ENCODE data around the gene HSPG2.
"Not testable (repeated sequence)": the region's sequence is repeated elsewhere in the genome, so short reads cannot be mapped to it uniquely, and the experiment has no call there.

HSPG2 gene

DNA sequence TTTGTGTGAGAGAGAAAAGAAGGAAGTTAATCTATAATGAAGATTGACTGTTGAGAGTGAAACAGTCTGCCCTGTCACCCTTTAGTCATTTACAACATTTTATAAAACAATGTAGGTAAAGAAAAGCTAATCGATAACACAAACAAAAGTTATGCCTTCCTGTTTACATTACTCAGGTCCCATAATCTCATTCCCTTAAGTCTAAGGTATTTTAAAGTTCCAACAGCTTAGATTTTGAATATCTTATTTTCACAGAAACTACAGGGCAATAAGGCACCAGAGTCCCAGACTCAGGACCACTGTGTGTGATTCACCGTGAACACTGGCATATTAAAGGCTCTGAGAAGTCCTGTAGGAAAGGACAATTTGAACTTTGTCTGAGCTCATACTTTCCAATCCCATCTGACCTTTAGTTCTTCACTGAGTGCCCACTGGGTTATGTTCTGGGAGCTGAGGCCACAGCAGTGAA lies 35.9 kb upstream of the HSPG2 start:
- not testable (repeated sequence) for H4K8ac ChIP-seq (ENCODE audit: low read depth, low read length); H3K14ac ChIP-seq (ENCODE audit: low read length); H3K9me3 ChIP-seq (ENCODE audit: insufficient read depth, low read depth, low read length); H3K4me3 ChIP-seq (ENCODE audit: low read depth, low read length); H3K79me2 ChIP-seq (ENCODE audit: control insufficient read depth, insufficient read depth, low read length, poor library complexity); H3K36me3 ChIP-seq (ENCODE audit: control insufficient read depth in 1 of 2, insufficient read depth in 2 of 2, low read length in 2 of 2); H2BK5ac ChIP-seq (ENCODE audit: low read depth, low read length, poor library complexity); H3K4me2 ChIP-seq (ENCODE audit: low read length); H3K27ac ChIP-seq (ENCODE audit: low read depth, low read length); H3K23ac ChIP-seq (ENCODE audit: low read length); H3K18ac ChIP-seq (ENCODE audit: low read length); H4K91ac ChIP-seq (ENCODE audit: low read depth, low read length); H4K12ac ChIP-seq (ENCODE audit: low read depth, low read length); H3K27me3 ChIP-seq (ENCODE audit: insufficient read depth, low read length); H2BK12ac ChIP-seq (ENCODE audit: low read length); H2AK5ac ChIP-seq (ENCODE audit: low read length); H3K4me1 ChIP-seq (ENCODE audit: control insufficient read depth in 1 of 2, insufficient read depth in 2 of 2, low read length in 2 of 2); H2AFZ ChIP-seq (ENCODE audit: insufficient read depth, low read length, poor library complexity); H3K4ac ChIP-seq (ENCODE audit: low read depth, low read length); H2BK120ac ChIP-seq (ENCODE audit: insufficient read depth, low read length, poor library complexity); DNase-seq; H3K9ac ChIP-seq (ENCODE audit: low read length); H3K79me1 ChIP-seq (ENCODE audit: low read length)
- no CpG with 5 or more reads among the region's 2 CpGs for WGBS (ENCODE audit: extremely low coverage, insufficient coverage, insufficient read length)

DNA sequence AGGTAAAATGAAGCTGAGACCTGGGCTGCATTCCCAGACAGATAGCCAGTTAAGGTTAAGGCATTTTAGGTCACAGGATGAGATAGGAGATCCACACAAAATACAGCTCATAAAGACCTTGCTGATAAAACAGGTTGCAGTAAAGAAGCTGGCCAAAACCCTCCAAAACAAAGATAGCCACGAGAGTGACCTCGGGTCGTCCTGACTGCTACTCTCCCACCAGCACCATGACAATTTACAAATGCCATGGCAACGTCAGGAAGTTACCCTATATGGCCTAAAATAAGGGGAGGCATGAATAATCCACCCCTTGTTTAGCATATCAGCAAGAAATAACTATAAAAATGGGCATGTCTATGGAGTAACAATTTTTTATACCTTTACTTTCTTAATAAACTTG lies 33.4 kb upstream of the HSPG2 start:
- H3K36me3 ChIP-seq (ENCODE audit: control insufficient read depth in 1 of 2, insufficient read depth in 2 of 2, low read length in 2 of 2); H3K23ac ChIP-seq (ENCODE audit: low read length); H3K9me3 ChIP-seq (ENCODE audit: insufficient read depth, low read depth, low read length); H4K91ac ChIP-seq (ENCODE audit: low read depth, low read length); H2AK5ac ChIP-seq (ENCODE audit: low read length); DNase-seq; H4K12ac ChIP-seq (ENCODE audit: low read depth, low read length); H4K8ac ChIP-seq (ENCODE audit: low read depth, low read length); H3K79me1 ChIP-seq (ENCODE audit: low read length); H2BK120ac ChIP-seq (ENCODE audit: insufficient read depth, low read length, poor library complexity); H3K14ac ChIP-seq (ENCODE audit: low read length); H3K18ac ChIP-seq (ENCODE audit: low read length); H2BK5ac ChIP-seq (ENCODE audit: low read depth, low read length, poor library complexity); H3K4me2 ChIP-seq (ENCODE audit: low read length); H2AFZ ChIP-seq (ENCODE audit: insufficient read depth, low read length, poor library complexity); H3K9ac ChIP-seq (ENCODE audit: low read length); H3K4ac ChIP-seq (ENCODE audit: low read depth, low read length); H2BK12ac ChIP-seq (ENCODE audit: low read length); H3K79me2 ChIP-seq (ENCODE audit: control insufficient read depth, insufficient read depth, low read length, poor library complexity); H3K4me3 ChIP-seq (ENCODE audit: low read depth, low read length); H3K4me1 ChIP-seq (ENCODE audit: control insufficient read depth in 1 of 2, insufficient read depth in 2 of 2, low read length in 2 of 2); H3K27me3 ChIP-seq (ENCODE audit: insufficient read depth, low read length); H3K27ac ChIP-seq (ENCODE audit: low read depth, low read length): not testable (repeated sequence)
- no CpG with 5 or more reads among the region's 4 CpGs for WGBS (ENCODE audit: extremely low coverage, insufficient coverage, insufficient read length)

DNA sequence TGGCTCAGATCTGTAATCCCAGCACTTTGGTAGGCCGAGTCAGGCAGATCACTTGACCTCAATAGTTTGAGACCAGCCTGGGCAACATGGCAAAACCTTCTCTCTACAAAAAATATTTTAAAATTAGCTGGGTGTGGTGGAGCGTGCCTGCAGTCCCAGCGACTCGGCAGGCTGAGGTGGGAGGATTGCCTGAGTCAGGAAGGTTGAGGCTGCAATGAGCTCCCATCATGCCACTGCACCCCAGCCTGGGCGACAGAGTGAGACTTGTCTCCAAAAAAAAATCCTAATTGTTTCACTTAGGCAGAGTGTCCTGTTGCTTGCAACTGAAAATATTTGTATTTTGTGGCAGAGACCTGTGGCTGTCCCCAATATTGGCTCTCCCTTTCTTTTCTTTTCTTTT lies 32.0 kb upstream of the HSPG2 start:
- H3K18ac ChIP-seq (ENCODE audit: low read length) = not testable (repeated sequence)

DNA sequence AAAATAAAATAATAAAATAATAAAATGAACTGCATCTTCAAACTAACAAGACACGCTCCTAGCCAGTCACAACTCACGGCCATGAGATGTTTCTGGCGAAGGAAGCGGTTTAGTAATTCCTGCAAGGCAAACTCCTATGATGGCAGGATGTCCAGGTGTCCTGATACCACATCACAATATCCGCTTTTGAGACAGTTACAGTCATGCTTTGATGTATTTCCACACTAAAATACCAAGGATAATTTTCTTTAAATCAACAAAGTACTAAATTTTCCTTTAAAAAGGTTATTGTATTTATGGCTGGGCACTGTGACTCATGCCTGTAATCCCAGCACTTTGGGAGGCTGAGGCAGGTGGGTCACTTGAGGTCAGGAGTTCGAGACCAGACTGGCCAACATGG lies 30.1 kb upstream of the HSPG2 start:
- H3K4me3 ChIP-seq (ENCODE audit: low read depth, low read length); H3K27me3 ChIP-seq (ENCODE audit: insufficient read depth, low read length); H3K27ac ChIP-seq (ENCODE audit: low read depth, low read length); H2AFZ ChIP-seq (ENCODE audit: insufficient read depth, low read length, poor library complexity); H3K79me1 ChIP-seq (ENCODE audit: low read length); H4K8ac ChIP-seq (ENCODE audit: low read depth, low read length); H3K36me3 ChIP-seq (ENCODE audit: control insufficient read depth in 1 of 2, insufficient read depth in 2 of 2, low read length in 2 of 2); H3K79me2 ChIP-seq (ENCODE audit: control insufficient read depth, insufficient read depth, low read length, poor library complexity); H2AK5ac ChIP-seq (ENCODE audit: low read length); H2BK12ac ChIP-seq (ENCODE audit: low read length); H3K4me1 ChIP-seq (ENCODE audit: control insufficient read depth in 1 of 2, insufficient read depth in 2 of 2, low read length in 2 of 2); H3K9me3 ChIP-seq (ENCODE audit: insufficient read depth, low read depth, low read length); H3K4ac ChIP-seq (ENCODE audit: low read depth, low read length); H3K4me2 ChIP-seq (ENCODE audit: low read length); H2BK120ac ChIP-seq (ENCODE audit: insufficient read depth, low read length, poor library complexity); H3K18ac ChIP-seq (ENCODE audit: low read length); H2BK5ac ChIP-seq (ENCODE audit: low read depth, low read length, poor library complexity); H3K14ac ChIP-seq (ENCODE audit: low read length); H3K9ac ChIP-seq (ENCODE audit: low read length); H4K12ac ChIP-seq (ENCODE audit: low read depth, low read length); DNase-seq; H4K91ac ChIP-seq (ENCODE audit: low read depth, low read length); H3K23ac ChIP-seq (ENCODE audit: low read length): not testable (repeated sequence)
- no CpG with 5 or more reads among the region's 6 CpGs for WGBS (ENCODE audit: extremely low coverage, insufficient coverage, insufficient read length)

More for the DNA sequence above, 32.0 kb upstream of the HSPG2 start:
- not testable (repeated sequence) for H2AFZ ChIP-seq (ENCODE audit: insufficient read depth, low read length, poor library complexity); DNase-seq; H3K4me3 ChIP-seq (ENCODE audit: low read depth, low read length); H4K12ac ChIP-seq (ENCODE audit: low read depth, low read length); H3K79me2 ChIP-seq (ENCODE audit: control insufficient read depth, insufficient read depth, low read length, poor library complexity); H3K36me3 ChIP-seq (ENCODE audit: control insufficient read depth in 1 of 2, insufficient read depth in 2 of 2, low read length in 2 of 2); H3K23ac ChIP-seq (ENCODE audit: low read length); H2BK120ac ChIP-seq (ENCODE audit: insufficient read depth, low read length, poor library complexity); H3K4me1 ChIP-seq (ENCODE audit: control insufficient read depth in 1 of 2, insufficient read depth in 2 of 2, low read length in 2 of 2); H3K9me3 ChIP-seq (ENCODE audit: insufficient read depth, low read depth, low read length); H3K27me3 ChIP-seq (ENCODE audit: insufficient read depth, low read length); H3K4ac ChIP-seq (ENCODE audit: low read depth, low read length); H4K91ac ChIP-seq (ENCODE audit: low read depth, low read length); H2BK5ac ChIP-seq (ENCODE audit: low read depth, low read length, poor library complexity); H4K8ac ChIP-seq (ENCODE audit: low read depth, low read length); H2BK12ac ChIP-seq (ENCODE audit: low read length); H3K14ac ChIP-seq (ENCODE audit: low read length); H3K4me2 ChIP-seq (ENCODE audit: low read length); H3K79me1 ChIP-seq (ENCODE audit: low read length); H3K27ac ChIP-seq (ENCODE audit: low read depth, low read length); H3K9ac ChIP-seq (ENCODE audit: low read length); H2AK5ac ChIP-seq (ENCODE audit: low read length)
- WGBS (ENCODE audit: extremely low coverage, insufficient coverage, insufficient read length) = no CpG with 5 or more reads among the region's 5 CpGs

Data from trophoblast cell (in vitro differentiated cells and primary cell).